ENCODE data around the gene SRPK1. TPM values are rescaled to one million over a fixed set of nuclear protein-coding genes. Genes with fewer than 3 reads are reported as not detected.

The SRPK1 gene
- total and polyA plus RNA-seq, 2 donors: 14.8 to 57.8 TPM

GRCh38 chr6:35810971-35811698 lies 109.8 kb downstream of the SRPK1 start:
- 65% methylated on average over 14 of the region's 14 CpGs for WGBS

GRCh38 chr6:35809809-35810208 lies 111.1 kb downstream of the SRPK1 start:
- H3K27ac ChIP-seq (ENCODE audit: low read depth): no peak overlapping the region
- H3K4me1 ChIP-seq (ENCODE audit: insufficient read depth): no peaks in the 10 kb centered on the region
- H3K4me3 ChIP-seq (ENCODE audit: low read depth, low read length): no peak overlapping the region
- 82% methylated on average over 5 of the region's 5 CpGs for WGBS
- no peaks in the 10 kb centered on the region for H3K36me3 ChIP-seq (ENCODE audit: insufficient read depth)
- no peak for DNase-seq (ENCODE audit: extremely low spot score)

More at GRCh38 chr6:35810971-35811698, 109.8 kb downstream of the SRPK1 start:
- no peak for DNase-seq (ENCODE audit: extremely low spot score)
- Histone ChIP-seq H3K4me1 (ENCODE audit: insufficient read depth) (no peaks in the 10 kb centered on the region), H3K36me3 (ENCODE audit: insufficient read depth) (no peaks in the 10 kb centered on the region), H3K4me3 (ENCODE audit: low read depth, low read length) (no peak overlapping the region), H3K27ac (ENCODE audit: low read depth) (no peak overlapping the region)

- no peak for DNase-seq (ENCODE audit: extremely low spot score)
- 38% methylated on average over 3 of the region's 3 CpGs for whole genome bisulfite sequencing
- Histone ChIP-seq H3K27ac (ENCODE audit: low read depth) (no peak overlapping the region), H3K4me3 (ENCODE audit: low read depth, low read length) (no peak overlapping the region), H3K36me3 (ENCODE audit: insufficient read depth) (no peaks in the 10 kb centered on the region), H3K4me1 (ENCODE audit: insufficient read depth) (no peaks in the 10 kb centered on the region)
Measured at GRCh38 chr6:35808688-35809087, 112.2 kb downstream of the SRPK1 start.

GRCh38 chr6:35804996-35805736 lies 115.7 kb downstream of the SRPK1 start, which contains the start of gene LHFPL5:
LHFPL5 (plus strand) TSS chr6:35805352; CDS start chr6:35805671, 319 bp downstream.
- Histone ChIP-seq H3K4me1 (ENCODE audit: insufficient read depth) (no peaks in the 10 kb centered on the region), H3K27ac (ENCODE audit: low read depth) (no peak within 1 kb of the TSS), H3K36me3 (ENCODE audit: insufficient read depth) (no peaks in the 10 kb centered on the region), H3K4me3 (ENCODE audit: low read depth, low read length) (no peak within 1 kb of the TSS)
- DNase-seq (ENCODE audit: extremely low spot score): no peak
- 13% methylated on average over 40 of the region's 40 CpGs for WGBS

- DNase-seq (ENCODE audit: extremely low spot score): no peak
- Histone ChIP-seq H3K27ac (ENCODE audit: low read depth) (no peak overlapping the region), H3K4me3 (ENCODE audit: low read depth, low read length) (no peak overlapping the region), H3K36me3 (ENCODE audit: insufficient read depth) (no peaks in the 10 kb centered on the region), H3K4me1 (ENCODE audit: insufficient read depth) (no peaks in the 10 kb centered on the region)
- 73% methylated on average over 3 of the region's 3 CpGs for WGBS
Measured at GRCh38 chr6:35801148-35801547, 119.8 kb downstream of the SRPK1 start.

GRCh38 chr6:35798706-35799105 lies 122.2 kb downstream of the SRPK1 start:
- no peak for DNase-seq (ENCODE audit: extremely low spot score)
- no peak overlapping the region for H3K4me3 ChIP-seq (ENCODE audit: low read depth, low read length)
- H3K27ac ChIP-seq (ENCODE audit: low read depth): no peak overlapping the region
- WGBS: 72% methylated on average over 5 of the region's 5 CpGs
- no peaks in the 10 kb centered on the region for H3K36me3 ChIP-seq (ENCODE audit: insufficient read depth)
- H3K4me1 ChIP-seq (ENCODE audit: insufficient read depth): no peaks in the 10 kb centered on the region

GRCh38 chr6:35797837-35798526 lies 122.9 kb downstream of the SRPK1 start:
- H3K4me1 ChIP-seq (ENCODE audit: insufficient read depth): no peaks in the 10 kb centered on the region
- no peak for DNase-seq (ENCODE audit: extremely low spot score)
- no peak overlapping the region for H3K4me3 ChIP-seq (ENCODE audit: low read depth, low read length)
- no peak overlapping the region for H3K27ac ChIP-seq (ENCODE audit: low read depth)
- no peaks in the 10 kb centered on the region for H3K36me3 ChIP-seq (ENCODE audit: insufficient read depth)
- 74% methylated on average over 8 of the region's 8 CpGs for WGBS

- Histone ChIP-seq H3K36me3 (ENCODE audit: insufficient read depth) (no peaks in the 10 kb centered on the region), H3K4me3 (ENCODE audit: low read depth, low read length) (no peak overlapping the region), H3K4me1 (ENCODE audit: insufficient read depth) (no peaks in the 10 kb centered on the region), H3K27ac (ENCODE audit: low read depth) (no peak overlapping the region)
- WGBS: 84% methylated on average over 4 of the region's 4 CpGs
- DNase-seq (ENCODE audit: extremely low spot score): no peak
Measured at GRCh38 chr6:35796236-35796635, 124.7 kb downstream of the SRPK1 start.

- 89% methylated on average over 11 of the region's 11 CpGs for WGBS
- Histone ChIP-seq H3K4me1 (ENCODE audit: insufficient read depth) (no peaks in the 10 kb centered on the region), H3K36me3 (ENCODE audit: insufficient read depth) (no peaks in the 10 kb centered on the region), H3K27ac (ENCODE audit: low read depth) (no peak overlapping the region), H3K4me3 (ENCODE audit: low read depth, low read length) (no peak overlapping the region)
- DNase-seq (ENCODE audit: extremely low spot score): no peak
Measured at GRCh38 chr6:35795453-35796071, 125.3 kb downstream of the SRPK1 start.

GRCh38 chr6:35794536-35795452 lies 126.1 kb downstream of the SRPK1 start:
- no peaks in the 10 kb centered on the region for H3K36me3 ChIP-seq (ENCODE audit: insufficient read depth)
- H3K27ac ChIP-seq (ENCODE audit: low read depth): no peak overlapping the region
- no peak overlapping the region for H3K4me3 ChIP-seq (ENCODE audit: low read depth, low read length)
- no peaks in the 10 kb centered on the region for H3K4me1 ChIP-seq (ENCODE audit: insufficient read depth)
- no peak for DNase-seq (ENCODE audit: extremely low spot score)
- WGBS: 91% methylated on average over 17 of the region's 17 CpGs

GRCh38 chr6:35790683-35791082 lies 130.2 kb downstream of the SRPK1 start:
- Histone ChIP-seq H3K4me3 (ENCODE audit: low read depth, low read length) (no peak overlapping the region), H3K27ac (ENCODE audit: low read depth) (no peak overlapping the region), H3K4me1 (ENCODE audit: insufficient read depth) (no peaks in the 10 kb centered on the region), H3K36me3 (ENCODE audit: insufficient read depth) (no peaks in the 10 kb centered on the region)
- no peak for DNase-seq (ENCODE audit: extremely low spot score)
- 81% methylated on average over 5 of the region's 5 CpGs for WGBS

GRCh38 chr6:35788423-35788982 lies 132.4 kb downstream of the SRPK1 start:
- Histone ChIP-seq H3K4me1 (ENCODE audit: insufficient read depth) (no peaks in the 10 kb centered on the region), H3K36me3 (ENCODE audit: insufficient read depth) (no peaks in the 10 kb centered on the region), H3K4me3 (ENCODE audit: low read depth, low read length) (no peak overlapping the region), H3K27ac (ENCODE audit: low read depth) (no peak overlapping the region)
- no peak for DNase-seq (ENCODE audit: extremely low spot score)
- 66% methylated on average over 4 of the region's 4 CpGs for WGBS

All from urinary bladder (tissue), 4 donors.